ENCODE measurements around the gene EYS.

EYS gene

GRCh38 chr6:64146094-64146493, 1560.9 kb downstream of the EYS start:
- ChIA-PET POLR2A (no interaction called here), CTCF (no interaction called here)
- DNase-seq (ENCODE audit: extremely low spot score), result no peak
- no peak for TF ChIP-seq CTCF (IDR thresholded peaks at IDR 0.05; ENCODE audit: control extremely low read depth, extremely low read depth, low read depth, missing control alignments)

GRCh38 chr6:64145658-64146057, 1561.4 kb downstream of the EYS start:
- POLR2A ChIA-PET, result no interaction called here
- no peak for TF ChIP-seq CTCF (IDR thresholded peaks at IDR 0.05; ENCODE audit: control extremely low read depth, extremely low read depth, low read depth, missing control alignments)
- DNase-seq (ENCODE audit: extremely low spot score), result no peak
- CTCF ChIA-PET, result no interaction called here

- no peak for DNase-seq (ENCODE audit: extremely low spot score)
- TF ChIP-seq CTCF (IDR thresholded peaks at IDR 0.05; ENCODE audit: control extremely low read depth, extremely low read depth, low read depth, missing control alignments), result no peak
- CTCF ChIA-PET, result interaction anchor here (1.4 kb wide), 1 partner anchor 46 kb away, joined by 3 read pairs; no protein-coding TSS in a partner anchor
- POLR2A ChIA-PET, result no interaction called here
Measured at GRCh38 chr6:64143101-64143500, 1563.9 kb downstream of the EYS start.

- ChIA-PET CTCF (no interaction called here), POLR2A (no interaction called here)
- no peak for TF ChIP-seq CTCF (IDR thresholded peaks at IDR 0.05; ENCODE audit: control extremely low read depth, extremely low read depth, low read depth, missing control alignments)
- DNase-seq (ENCODE audit: extremely low spot score), result no peak
Measured at GRCh38 chr6:64141680-64142079, 1565.3 kb downstream of the EYS start.

GRCh38 chr6:64128301-64129024, 1578.6 kb downstream of the EYS start:
- ChIA-PET CTCF (interaction anchor here (1.2 to 1.3 kb wide), 2 partner anchors 11 to 203 kb away, joined by 3 to 4 read pairs; no protein-coding TSS in a partner anchor), POLR2A (no interaction called here)
- no peak for TF ChIP-seq CTCF (IDR thresholded peaks at IDR 0.05; ENCODE audit: control extremely low read depth, extremely low read depth, low read depth, missing control alignments)
- no peak for DNase-seq (ENCODE audit: extremely low spot score)

- CTCF ChIA-PET, result interaction anchor here (0.8 kb wide), 1 partner anchor 207 kb away, joined by 3 read pairs; no protein-coding TSS in a partner anchor
Measured at GRCh38 chr6:64123761-64124633, 1583.0 kb downstream of the EYS start.

More at GRCh38 chr6:64123761-64124633, 1583.0 kb downstream of the EYS start:
- TF ChIP-seq CTCF (IDR thresholded peaks at IDR 0.05; ENCODE audit: control extremely low read depth, extremely low read depth, low read depth, missing control alignments), result no peak
- POLR2A ChIA-PET, result no interaction called here
- DNase-seq (ENCODE audit: extremely low spot score), result no peak

All from GM10248 (cell line).